Gastroesophageal sphincter (tissue), 4 donors: ENCODE measurements around the gene ZNF814. TPM values are rescaled to one million over a fixed set of nuclear protein-coding genes. Genes with fewer than 3 reads are reported as not detected.
"Not testable (repeated sequence)": the region's sequence is repeated elsewhere in the genome, so short reads cannot be mapped to it uniquely, and the experiment has no call there.

Source experiments
- ATAC-seq: fragments of 150-250 bp; one replicate; pipeline ENCODE4 v1.9.1; 2016; ENCODE audit warnings: mild to moderate bottlenecking, moderate library complexity
- H3K27ac ChIP-seq, 4 donors: fragments of 200-600 bp; sonication (generic) in 3 of 4; 1 replicate in 3 of 4; 2 replicates in 1 of 4; pipeline ENCODE4 v1.5.1; 2016 to 2019
- H3K27me3 ChIP-seq: fragments of 200-600 bp; sonication (generic); one replicate; pipeline ENCODE4 v1.5.1; 2019
- H3K36me3 ChIP-seq, 2 donors: fragments of 200-600 bp; sonication (generic); one replicate each; pipeline ENCODE4 v1.5.1; 2019; ENCODE audit warnings: control low read depth in 1 of 2
- H3K4me1 ChIP-seq, 3 donors: fragments of 200-600 bp; sonication (generic); 1 replicate in 2 of 3; 2 replicates in 1 of 3; pipeline ENCODE4 v1.5.1; 2016 to 2019; ENCODE audit warnings: control low read depth in 2 of 3
- H3K4me3 ChIP-seq, 2 donors: fragments of 200-600 bp; sonication (generic); one replicate each; pipeline ENCODE4 v1.5.1; 2019; ENCODE audit warnings: mild to moderate bottlenecking in 1 of 2, moderate library complexity in 1 of 2
- H3K9me3 ChIP-seq, 3 donors: fragments of 200-600 bp; sonication (generic); one replicate each; pipeline ENCODE4 v1.5.1; 2017 to 2019; ENCODE audit warnings: control low read depth in 2 of 3
- EP300 ChIP-seq: sonication (generic); formaldehyde crosslinking; IDR thresholded peaks from one replicate; pipeline ENCODE4 v1.6.1; 2017; ENCODE audit warnings: antibody characterized with exemption, mild to moderate bottlenecking
- POLR2A ChIP-seq, 2 donors: fragments of 450-650 bp; IDR thresholded peaks; one replicate each; pipeline ENCODE4 v1.6.1; 2017; ENCODE audit warnings: antibody characterized with exemption in 2 of 2, mild to moderate bottlenecking in 2 of 2, moderate library complexity in 1 of 2
- POLR2AphosphoS5 ChIP-seq: sonication (generic); formaldehyde crosslinking; IDR thresholded peaks from one replicate; pipeline ENCODE4 v1.6.1; 2017; ENCODE audit warnings: antibody characterized with exemption
- WGBS, 2 donors: methylation state at CpG; one replicate each; pipeline ENCODE4 v1.1.5; 2018; ENCODE audit warnings: low coverage in 1 of 2; 5-methylcytosine and 5-hydroxymethylcytosine counted together
- total RNA-seq, 4 donors: library from RNA; depleted of rRNA; stranded (reverse); fragments of >200 nt; gene quantifications; one replicate each; pipeline ENCODE4 v1.1.0, GENCODE V29; 2016
- TF ChIP-seq, protein P1 (sequence below), 4 experiments: fragments of 200-600 bp in 2 of 4; fragments of 450-650 bp in 2 of 4; sonication (generic) in 1 of 4; IDR thresholded peaks; one replicate each; pipeline ENCODE4 v1.5.1; 2017 to 2019; ENCODE audit warnings: antibody characterized with exemption in 4 of 4, mild to moderate bottlenecking in 2 of 4, moderate library complexity in 2 of 4

Gene ZNF814
- total RNA-seq, 4 donors from 2014 or later = 4.9 to 13.5 (median 9.6) TPM

DNA sequence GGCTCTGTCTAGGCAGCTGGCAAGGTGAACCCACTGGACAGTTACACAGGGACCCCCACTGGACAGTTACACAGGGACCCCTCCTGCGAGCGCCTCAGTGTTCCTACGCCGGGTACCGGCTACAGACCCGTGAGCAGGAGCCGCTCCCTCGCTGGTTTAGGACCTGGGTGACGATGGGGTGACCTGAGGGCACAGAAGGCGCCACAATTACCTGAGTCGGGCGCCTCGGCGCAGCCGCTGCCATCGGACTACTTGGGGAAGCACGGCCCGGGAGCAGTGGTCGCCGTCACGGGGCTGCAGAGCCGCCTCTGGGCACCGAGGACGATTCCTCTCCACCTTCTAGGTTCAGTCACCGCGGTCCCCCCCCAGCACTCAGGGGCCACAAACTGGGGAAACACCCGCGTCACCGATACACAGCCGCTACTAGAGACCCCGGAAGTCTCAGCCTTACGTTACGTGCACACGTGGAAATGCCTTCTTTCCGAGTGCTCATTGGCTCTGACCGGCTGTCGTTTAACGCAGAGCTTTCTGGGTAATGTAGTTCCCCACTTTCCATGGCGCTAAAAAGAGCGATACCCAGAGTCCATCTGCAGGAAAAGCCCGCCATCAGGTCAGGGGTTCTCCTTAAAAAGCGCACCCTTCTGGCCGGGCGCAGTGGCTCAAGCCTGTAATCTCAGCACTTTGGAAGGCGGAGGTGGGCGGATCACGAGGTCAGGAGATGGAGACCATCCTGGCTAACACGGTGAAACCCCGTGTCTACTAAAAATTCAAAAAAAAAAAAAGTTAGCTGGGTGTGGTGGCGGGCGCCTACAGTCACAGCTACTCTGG lies 27.5 kb upstream of the ZNF814 start, which contains the start of gene ZNF417:
ZNF417 (minus strand) TSS at position 425 of the 828 bp plus-strand sequence; CDS start at position 244, 181 bp downstream.
- not testable (repeated sequence) for H3K27me3 ChIP-seq
- TF ChIP-seq POLR2AphosphoS5 = peak; percentile 69
- TF ChIP-seq, protein P1, sequence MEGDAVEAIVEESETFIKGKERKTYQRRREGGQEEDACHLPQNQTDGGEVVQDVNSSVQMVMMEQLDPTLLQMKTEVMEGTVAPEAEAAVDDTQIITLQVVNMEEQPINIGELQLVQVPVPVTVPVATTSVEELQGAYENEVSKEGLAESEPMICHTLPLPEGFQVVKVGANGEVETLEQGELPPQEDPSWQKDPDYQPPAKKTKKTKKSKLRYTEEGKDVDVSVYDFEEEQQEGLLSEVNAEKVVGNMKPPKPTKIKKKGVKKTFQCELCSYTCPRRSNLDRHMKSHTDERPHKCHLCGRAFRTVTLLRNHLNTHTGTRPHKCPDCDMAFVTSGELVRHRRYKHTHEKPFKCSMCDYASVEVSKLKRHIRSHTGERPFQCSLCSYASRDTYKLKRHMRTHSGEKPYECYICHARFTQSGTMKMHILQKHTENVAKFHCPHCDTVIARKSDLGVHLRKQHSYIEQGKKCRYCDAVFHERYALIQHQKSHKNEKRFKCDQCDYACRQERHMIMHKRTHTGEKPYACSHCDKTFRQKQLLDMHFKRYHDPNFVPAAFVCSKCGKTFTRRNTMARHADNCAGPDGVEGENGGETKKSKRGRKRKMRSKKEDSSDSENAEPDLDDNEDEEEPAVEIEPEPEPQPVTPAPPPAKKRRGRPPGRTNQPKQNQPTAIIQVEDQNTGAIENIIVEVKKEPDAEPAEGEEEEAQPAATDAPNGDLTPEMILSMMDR (IDR thresholded peaks at IDR 0.05) = peak in 3 of 4 experiments; percentile 19 to 47 (median 23)
- TF ChIP-seq POLR2A (IDR thresholded peaks at IDR 0.05) = peak in 1 of 2 donors; percentile 45
- whole genome bisulfite sequencing, 2 donors = 0 to 1% methylated on average over 10 to 13 of the region's 51 CpGs
- H3K27ac ChIP-seq = peak within 1 kb of the TSS; percentile 39 to 88 (median 82)
- peak within 1 kb of the TSS; percentile 57 to 85 for H3K4me3 ChIP-seq
- peaks cover 0 to 58% of the 10 kb centered on the region in 2 donors for H3K36me3 ChIP-seq
- peak; percentile 99 for ATAC-seq
- peaks cover 0 to 17% (median 9%) of the 10 kb centered on the region in 3 donors for H3K4me1 ChIP-seq
- H3K9me3 ChIP-seq = peaks cover 0 to 24% (median 0%) of the 10 kb centered on the region in 3 donors

DNA sequence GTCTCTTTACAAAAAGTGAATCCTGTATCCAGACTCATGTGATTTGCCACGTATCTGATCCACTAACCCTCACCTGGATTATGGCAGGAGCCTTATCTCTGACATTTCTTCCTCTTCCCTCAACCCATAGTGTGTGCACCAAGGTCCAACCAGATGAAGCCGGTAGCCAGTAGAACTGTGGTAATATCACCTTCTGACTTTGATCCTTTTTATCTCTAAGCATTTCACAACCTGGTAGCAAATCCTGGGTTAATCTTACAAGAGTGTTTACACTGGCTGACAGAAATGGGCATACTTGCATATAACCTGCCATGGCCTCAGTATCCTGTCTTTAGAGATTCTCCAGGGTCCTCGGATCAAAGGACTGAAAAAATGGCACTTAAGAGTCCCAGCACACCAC lies 25.7 kb upstream of the ZNF814 start:
- peaks cover 0 to 55% of the 10 kb centered on the region in 2 donors for H3K36me3 ChIP-seq
- H3K9me3 ChIP-seq = peaks cover 0 to 35% (median 0%) of the 10 kb centered on the region in 3 donors
- WGBS, 2 donors = 81 to 93% methylated on average over 2 to 3 of the region's 3 CpGs
- no peak for ATAC-seq
- no peaks in the 10 kb centered on the region for H3K27me3 ChIP-seq
- no peak overlapping the region for H3K27ac ChIP-seq
- TF ChIP-seq POLR2AphosphoS5 = no peak
- no peak for TF ChIP-seq EP300
- TF ChIP-seq, protein P1 (IDR thresholded peaks at IDR 0.05) = no peak
- no peak for TF ChIP-seq POLR2A (IDR thresholded peaks at IDR 0.05)
- H3K4me1 ChIP-seq = peaks cover 0 to 17% (median 9%) of the 10 kb centered on the region in 3 donors
- no peak overlapping the region for H3K4me3 ChIP-seq

DNA sequence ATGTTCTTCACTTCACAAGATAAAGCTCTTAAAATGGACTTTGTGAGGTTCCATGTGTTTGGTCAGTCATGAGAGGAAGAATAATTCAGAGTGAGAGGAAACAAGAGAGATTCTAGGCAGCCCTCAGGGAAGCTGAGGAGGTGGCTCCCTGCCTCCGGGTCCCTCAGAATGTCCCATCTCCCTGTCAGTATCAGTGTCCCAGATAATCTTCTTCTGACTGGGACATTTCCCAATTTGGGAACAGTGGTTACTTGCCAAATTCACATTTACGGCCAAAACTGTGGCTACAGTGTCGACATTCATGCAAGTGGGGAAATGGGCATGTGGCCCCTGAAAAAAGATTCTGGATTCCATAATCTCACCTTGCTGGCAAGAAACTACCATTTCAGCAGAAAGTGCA lies 18.6 kb upstream of the ZNF814 start:
- H3K27ac ChIP-seq = no peak overlapping the region
- H3K36me3 ChIP-seq = peaks cover 0 to 61% of the 10 kb centered on the region in 2 donors
- WGBS, 2 donors = 93 to 100% methylated on average over 1 to 3 of the region's 3 CpGs
- peaks cover 0 to 74% (median 0%) of the 10 kb centered on the region in 3 donors for H3K9me3 ChIP-seq
- no peak overlapping the region for H3K4me3 ChIP-seq
- H3K4me1 ChIP-seq = peaks cover 0 to 9% (median 0%) of the 10 kb centered on the region in 3 donors
- H3K27me3 ChIP-seq = no peaks in the 10 kb centered on the region
- TF ChIP-seq POLR2A (IDR thresholded peaks at IDR 0.05) = no peak
- TF ChIP-seq EP300 = no peak
- TF ChIP-seq, protein P1 (IDR thresholded peaks at IDR 0.05) = no peak
- TF ChIP-seq POLR2AphosphoS5 = no peak
- no peak for ATAC-seq

DNA sequence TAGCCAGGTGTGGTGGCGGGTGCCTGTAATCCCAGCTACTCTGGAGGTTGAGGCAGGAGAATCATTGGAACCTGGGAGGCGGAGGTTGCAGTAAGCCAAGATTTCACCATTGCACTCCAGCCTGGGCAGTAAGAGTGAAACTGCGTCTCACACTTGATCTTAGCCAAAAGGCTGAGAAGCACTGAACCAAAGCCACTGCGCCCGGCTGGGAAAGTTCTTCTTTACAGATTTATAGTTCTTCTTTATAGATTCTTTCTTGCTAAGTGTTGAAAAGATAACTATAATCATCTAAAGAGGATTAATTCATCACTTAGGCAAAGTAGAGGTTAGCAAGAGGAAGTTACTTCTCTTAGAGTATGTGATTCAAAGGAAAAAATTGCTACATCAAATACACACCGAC lies 16.4 kb upstream of the ZNF814 start:
- Histone ChIP-seq H3K4me1 (peaks cover 0 to 9% (median 0%) of the 10 kb centered on the region in 3 donors), H3K4me3 (no peak overlapping the region), H3K27ac (no peak overlapping the region), H3K36me3 (peaks cover 0 to 40% of the 10 kb centered on the region in 2 donors), H3K9me3 (peaks cover 0 to 54% (median 0%) of the 10 kb centered on the region in 3 donors), H3K27me3 (no peaks in the 10 kb centered on the region)
- no peak for ATAC-seq
- 85 to 87% methylated on average over 5 to 6 of the region's 6 CpGs for WGBS, 2 donors
- TF ChIP-seq POLR2A (IDR thresholded peaks at IDR 0.05) (no peak), EP300 (no peak), POLR2AphosphoS5 (no peak)
- TF ChIP-seq, protein P1 (IDR thresholded peaks at IDR 0.05) = no peak
